ENCODE results near the gene HIBADH.

DNA sequence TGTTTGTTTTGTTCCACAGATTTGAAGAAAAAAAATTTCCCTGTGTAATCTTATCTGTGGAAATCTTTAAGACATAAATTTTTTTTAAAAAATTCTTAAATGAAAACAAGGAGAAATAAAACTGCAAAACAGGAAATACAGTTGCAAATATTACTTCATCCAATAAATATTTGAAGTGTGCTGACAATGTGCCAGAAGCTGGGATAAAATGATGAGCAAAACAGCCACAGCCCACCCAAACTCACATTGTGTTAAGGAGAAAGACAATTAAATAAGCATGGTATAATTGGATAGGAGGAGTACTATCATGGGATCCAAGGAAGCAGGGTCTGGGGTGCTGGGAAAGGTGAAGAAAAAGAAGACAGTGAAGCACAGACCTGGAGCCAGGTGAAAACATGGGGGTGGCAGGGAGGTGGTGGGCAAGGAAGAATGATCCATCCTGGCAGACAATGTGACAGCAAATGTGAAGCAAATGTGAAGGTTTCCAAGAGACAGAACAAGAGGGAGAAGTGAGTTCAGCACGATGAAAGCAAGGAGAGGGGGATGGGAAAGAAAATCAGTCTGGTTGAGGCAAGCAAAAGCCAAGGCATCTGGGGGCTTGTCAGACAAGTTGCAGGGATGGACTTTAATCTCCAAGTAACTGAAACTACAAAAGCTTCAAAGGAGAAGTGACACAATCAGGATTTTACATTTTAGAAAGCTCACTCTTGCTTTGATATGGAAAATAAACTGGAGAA, 135.9 kb downstream of the HIBADH start:
- TF ChIP-seq CTCF (conservative IDR thresholded peaks at IDR 0.05; ENCODE audit: low read length) (no peak), EZH2phosphoT487 (IDR thresholded peaks at IDR 0.05; ENCODE audit: borderline replicate concordance, low read depth, low read length) (no peak)
